ENCODE data around the gene FEZ2. TPM values are rescaled to one million over a fixed set of nuclear protein-coding genes. Genes with fewer than 3 reads are reported as not detected.

FEZ2 gene
- total RNA-seq, 1 experiment from 2014 or later, result 52.6 TPM

DNA sequence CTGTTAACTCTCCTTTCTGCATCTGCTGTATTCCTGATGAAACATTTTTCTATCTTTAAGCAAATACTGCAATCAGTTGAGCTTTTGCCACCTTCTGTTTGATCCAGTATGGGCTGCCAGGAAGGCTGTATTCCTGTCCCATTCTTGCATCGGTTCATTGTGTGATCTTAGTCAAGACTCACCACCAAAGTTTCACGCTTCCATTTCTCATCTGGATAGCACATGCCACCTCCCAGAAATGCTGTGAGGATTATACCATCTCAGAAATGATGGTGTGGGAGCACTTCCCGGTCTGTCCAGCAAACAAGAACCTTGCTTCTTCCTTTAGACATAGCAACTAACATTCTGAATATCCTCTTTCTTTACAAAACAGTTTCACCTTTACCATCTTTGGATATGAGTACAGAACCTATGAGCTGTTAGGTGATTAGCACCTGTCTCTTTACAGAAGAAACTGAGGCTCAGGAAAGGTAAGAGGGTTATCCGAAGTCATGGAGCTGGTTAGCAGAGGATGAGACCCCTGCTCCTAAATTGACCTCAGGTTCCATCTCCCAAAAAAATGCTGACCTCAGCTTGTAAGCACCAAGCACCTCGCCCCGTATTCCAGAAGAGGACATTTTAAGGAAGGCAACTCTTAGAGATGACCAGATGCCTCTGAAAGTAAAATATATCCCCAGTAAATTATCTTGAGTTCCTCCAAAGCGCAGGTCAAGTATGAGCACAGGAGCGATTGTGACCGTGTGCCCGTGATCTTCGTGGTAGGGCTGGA is 56.8 kb downstream of the FEZ2 start:
- H3K79me2 ChIP-seq (ENCODE audit: low read length), result no peaks in the 10 kb centered on the region
- no peak for DNase-seq
- H3K27ac ChIP-seq (ENCODE audit: low read length), result no peak overlapping the region
- no peak overlapping the region for H2AFZ ChIP-seq (ENCODE audit: low read length)
- peaks cover 8% of the 10 kb centered on the region for H3K4me1 ChIP-seq (ENCODE audit: insufficient read depth, low read length)
- H3K9ac ChIP-seq (ENCODE audit: low read length), result no peak overlapping the region
- TF ChIP-seq EZH2 (IDR thresholded peaks at IDR 0.05; ENCODE audit: low read length, unreplicated experiment) (no peak), EZH2phosphoT487 (IDR thresholded peaks at IDR 0.05; ENCODE audit: borderline replicate concordance, low read length) (no peak)
- TF ChIP-seq, protein P1, sequence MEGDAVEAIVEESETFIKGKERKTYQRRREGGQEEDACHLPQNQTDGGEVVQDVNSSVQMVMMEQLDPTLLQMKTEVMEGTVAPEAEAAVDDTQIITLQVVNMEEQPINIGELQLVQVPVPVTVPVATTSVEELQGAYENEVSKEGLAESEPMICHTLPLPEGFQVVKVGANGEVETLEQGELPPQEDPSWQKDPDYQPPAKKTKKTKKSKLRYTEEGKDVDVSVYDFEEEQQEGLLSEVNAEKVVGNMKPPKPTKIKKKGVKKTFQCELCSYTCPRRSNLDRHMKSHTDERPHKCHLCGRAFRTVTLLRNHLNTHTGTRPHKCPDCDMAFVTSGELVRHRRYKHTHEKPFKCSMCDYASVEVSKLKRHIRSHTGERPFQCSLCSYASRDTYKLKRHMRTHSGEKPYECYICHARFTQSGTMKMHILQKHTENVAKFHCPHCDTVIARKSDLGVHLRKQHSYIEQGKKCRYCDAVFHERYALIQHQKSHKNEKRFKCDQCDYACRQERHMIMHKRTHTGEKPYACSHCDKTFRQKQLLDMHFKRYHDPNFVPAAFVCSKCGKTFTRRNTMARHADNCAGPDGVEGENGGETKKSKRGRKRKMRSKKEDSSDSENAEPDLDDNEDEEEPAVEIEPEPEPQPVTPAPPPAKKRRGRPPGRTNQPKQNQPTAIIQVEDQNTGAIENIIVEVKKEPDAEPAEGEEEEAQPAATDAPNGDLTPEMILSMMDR (conservative IDR thresholded peaks at IDR 0.05; ENCODE audit: low read depth, low read length), result no peak
- H3K9me2 ChIP-seq (replicated peaks; ENCODE audit: low read length), result no peaks in the 10 kb centered on the region
- no peaks in the 10 kb centered on the region for H4K20me1 ChIP-seq (ENCODE audit: low read length)
- H3K4me2 ChIP-seq (ENCODE audit: low read length), result no peak overlapping the region
- no peaks in the 10 kb centered on the region for H3F3A ChIP-seq (ENCODE audit: low read length, unreplicated experiment)
- CTCF ChIA-PET, result interaction anchor here (1.1 kb wide), 1 partner anchor 123 kb away, joined by 3 read pairs; no protein-coding TSS in a partner anchor
- POLR2A ChIA-PET (ENCODE audit: unreplicated experiment), result interaction anchor here (0.5 kb wide), 1 partner anchor 108 kb away, joined by 3 read pairs; no protein-coding TSS in a partner anchor
- intact Hi-C loops (cut with micrococcal nuclease), result no loop called here
- peaks cover 48% of the 10 kb centered on the region for H3K36me3 ChIP-seq (ENCODE audit: low read depth, low read length)
- no peaks in the 10 kb centered on the region for H3K27me3 ChIP-seq (ENCODE audit: low read length)
- no TSS peak for BruUV-seq (replicated peaks)
- no peak for ATAC-seq
- no peaks in the 10 kb centered on the region for H3K9me3 ChIP-seq (ENCODE audit: low read length)
- no peak overlapping the region for H3K4me3 ChIP-seq (ENCODE audit: low read length)

DNA sequence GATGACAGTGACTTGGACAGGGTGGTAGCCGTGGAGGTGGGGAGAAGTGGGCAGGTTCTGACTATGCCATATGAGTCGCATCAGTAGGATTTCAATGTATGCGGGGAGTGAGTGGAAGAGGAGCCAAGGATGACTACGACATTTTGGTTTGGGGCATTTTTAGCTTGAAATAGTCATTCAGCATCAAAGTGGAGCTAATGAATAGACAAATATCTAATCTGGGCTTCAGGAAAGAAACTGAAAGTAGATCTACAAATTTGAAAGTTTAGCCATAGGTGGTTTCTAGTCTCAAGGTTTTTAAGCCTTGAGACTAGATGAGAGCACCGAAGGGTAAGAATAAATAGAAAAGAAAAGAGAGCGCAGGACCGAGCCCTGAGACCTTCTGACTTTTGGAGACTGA is 58.3 kb downstream of the FEZ2 start:
- ChIA-PET CTCF (interaction anchor here (0.7 kb wide), 1 partner anchor 161 kb away, joined by 3 read pairs; no protein-coding TSS in a partner anchor), POLR2A (ENCODE audit: unreplicated experiment) (interaction anchor here (0.6 kb wide), 1 partner anchor 161 kb away, joined by 3 read pairs; no protein-coding TSS in a partner anchor)
- ATAC-seq, result peak; percentile 25
- H2AFZ ChIP-seq (ENCODE audit: low read length), result no peak overlapping the region
- no peak for TF ChIP-seq EZH2 (IDR thresholded peaks at IDR 0.05; ENCODE audit: low read length, unreplicated experiment)
- no peak overlapping the region for H3K27ac ChIP-seq (ENCODE audit: low read length)
- H3K9me3 ChIP-seq (ENCODE audit: low read length), result no peaks in the 10 kb centered on the region
- H3K4me1 ChIP-seq (ENCODE audit: insufficient read depth, low read length), result peaks cover 8% of the 10 kb centered on the region
- intact Hi-C loops (cut with micrococcal nuclease), result no loop called here
- H3K36me3 ChIP-seq (ENCODE audit: low read depth, low read length), result peaks cover 34% of the 10 kb centered on the region
- H3F3A ChIP-seq (ENCODE audit: low read length, unreplicated experiment), result no peaks in the 10 kb centered on the region
- no peak overlapping the region for H3K4me3 ChIP-seq (ENCODE audit: low read length)
- no TSS peak for BruUV-seq (replicated peaks)
- no peaks in the 10 kb centered on the region for H3K79me2 ChIP-seq (ENCODE audit: low read length)
- H3K9me2 ChIP-seq (replicated peaks; ENCODE audit: low read length), result no peaks in the 10 kb centered on the region
- H3K27me3 ChIP-seq (ENCODE audit: low read length), result no peaks in the 10 kb centered on the region
- no peaks in the 10 kb centered on the region for H4K20me1 ChIP-seq (ENCODE audit: low read length)
- DNase-seq, result peak; percentile 61
- H3K4me2 ChIP-seq (ENCODE audit: low read length), result no peak overlapping the region
- H3K9ac ChIP-seq (ENCODE audit: low read length), result no peak overlapping the region

DNA sequence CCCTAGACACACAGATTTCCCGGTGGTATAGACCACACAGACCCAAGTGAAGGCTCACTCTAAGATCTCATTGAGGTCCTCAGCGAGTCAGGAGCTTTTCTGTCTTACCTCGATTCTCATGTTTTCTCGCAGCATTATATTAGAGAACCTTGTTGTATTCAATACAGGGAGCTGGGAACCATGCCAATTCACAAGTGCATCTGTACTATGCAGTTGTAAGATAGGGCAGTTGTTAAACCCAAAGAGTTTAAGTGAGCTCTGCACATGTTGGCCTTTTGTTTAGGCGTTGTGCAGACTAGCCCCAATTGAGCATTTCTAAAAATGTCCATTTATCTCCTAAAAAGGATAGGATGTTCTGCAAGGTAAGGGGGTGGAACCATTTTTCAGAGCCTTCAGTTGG is 59.6 kb downstream of the FEZ2 start:
- H4K20me1 ChIP-seq (ENCODE audit: low read length), result no peaks in the 10 kb centered on the region
- no peaks in the 10 kb centered on the region for H3K79me2 ChIP-seq (ENCODE audit: low read length)
- ATAC-seq (no peak), DNase-seq (no peak)
- peaks cover 8% of the 10 kb centered on the region for H3K4me1 ChIP-seq (ENCODE audit: insufficient read depth, low read length)
- H3K4me3 ChIP-seq (ENCODE audit: low read length), result no peak overlapping the region
- intact Hi-C loops (cut with micrococcal nuclease), result no loop called here
- H3K9me2 ChIP-seq (replicated peaks; ENCODE audit: low read length), result no peaks in the 10 kb centered on the region
- no peaks in the 10 kb centered on the region for H3F3A ChIP-seq (ENCODE audit: low read length, unreplicated experiment)
- no peaks in the 10 kb centered on the region for H3K9me3 ChIP-seq (ENCODE audit: low read length)
- no TSS peak for BruUV-seq (replicated peaks)
- ChIA-PET CTCF (no interaction called here), POLR2A (ENCODE audit: unreplicated experiment) (no interaction called here)
- H3K36me3 ChIP-seq (ENCODE audit: low read depth, low read length), result peaks cover 31% of the 10 kb centered on the region; the same call in 1 of the 2 replicates
- TF ChIP-seq, protein P1 (conservative IDR thresholded peaks at IDR 0.05; ENCODE audit: low read depth, low read length), result no peak
- TF ChIP-seq EZH2 (IDR thresholded peaks at IDR 0.05; ENCODE audit: low read length, unreplicated experiment) (no peak), EZH2phosphoT487 (IDR thresholded peaks at IDR 0.05; ENCODE audit: borderline replicate concordance, low read length) (no peak)
- H3K4me2 ChIP-seq (ENCODE audit: low read length), result no peak overlapping the region
- no peaks in the 10 kb centered on the region for H3K27me3 ChIP-seq (ENCODE audit: low read length)
- no peak overlapping the region for H2AFZ ChIP-seq (ENCODE audit: low read length)
- no peak overlapping the region for H3K27ac ChIP-seq (ENCODE audit: low read length)
- no peak overlapping the region for H3K9ac ChIP-seq (ENCODE audit: low read length)
